Trophoblast cell (in vitro differentiated cells and primary cell): ENCODE data around the gene SLC37A1.

Experiments used
- DNase-seq, 2 donors: peaks; one replicate each; pipeline ENCODE4 v3.0.0-alpha.2; 2016
- H2AFZ ChIP-seq: 2 replicates; pipeline ENCODE4 v1.6.1; 2013; ENCODE audit warnings: low read length, moderate library complexity, mild to moderate bottlenecking; ENCODE audit not compliant: insufficient read depth, poor library complexity
- H2AK5ac ChIP-seq: 2 replicates; pipeline ENCODE4 v1.6.1; 2013; ENCODE audit warnings: mild to moderate bottlenecking, low read length
- H2BK120ac ChIP-seq: 2 replicates; pipeline ENCODE4 v1.6.1; 2013; ENCODE audit warnings: low read length, mild to moderate bottlenecking, moderate library complexity; ENCODE audit not compliant: insufficient read depth, poor library complexity
- H2BK12ac ChIP-seq: 2 replicates; pipeline ENCODE4 v1.6.1; 2013; ENCODE audit warnings: mild to moderate bottlenecking, low read length, moderate library complexity
- H2BK5ac ChIP-seq: 2 replicates; pipeline ENCODE4 v1.6.1; 2013; ENCODE audit warnings: low read length, low read depth, moderate library complexity, mild to moderate bottlenecking; ENCODE audit not compliant: poor library complexity
- H3K14ac ChIP-seq: 2 replicates; pipeline ENCODE4 v1.6.1; 2013; ENCODE audit warnings: mild to moderate bottlenecking, low read length
- H3K18ac ChIP-seq: 2 replicates; pipeline ENCODE4 v1.6.1; 2013; ENCODE audit warnings: mild to moderate bottlenecking, low read length
- H3K23ac ChIP-seq: 2 replicates; pipeline ENCODE4 v1.6.1; 2013; ENCODE audit warnings: low read length
- H3K27ac ChIP-seq: 2 replicates; pipeline ENCODE4 v1.5.1; 2013; ENCODE audit warnings: low read depth, mild to moderate bottlenecking, inconsistent platforms, low read length, moderate library complexity
- H3K27me3 ChIP-seq: 2 replicates; pipeline ENCODE4 v1.6.1; 2013; ENCODE audit warnings: inconsistent platforms, mild to moderate bottlenecking, low read length, moderate library complexity; ENCODE audit not compliant: insufficient read depth
- H3K36me3 ChIP-seq, 2 experiments: 1 replicate in 1 of 2; 2 replicates in 1 of 2; pipeline ENCODE4 v1.6.1; 2013; ENCODE audit warnings: low read length in 2 of 2, mild to moderate bottlenecking in 2 of 2, moderate library complexity in 1 of 2; ENCODE audit not compliant: insufficient read depth in 2 of 2, control insufficient read depth in 1 of 2
- H3K4ac ChIP-seq: 2 replicates; pipeline ENCODE4 v1.6.1; 2013; ENCODE audit warnings: low read depth, mild to moderate bottlenecking, low read length, moderate library complexity
- H3K4me1 ChIP-seq, 2 experiments: 1 replicate in 1 of 2; 2 replicates in 1 of 2; pipeline ENCODE4 v1.6.1; 2013; ENCODE audit warnings: low read length in 2 of 2, mild to moderate bottlenecking in 2 of 2, moderate library complexity in 1 of 2; ENCODE audit not compliant: insufficient read depth in 2 of 2, control insufficient read depth in 1 of 2
- H3K4me2 ChIP-seq: 2 replicates; pipeline ENCODE4 v1.6.1; 2013; ENCODE audit warnings: inconsistent platforms, mild to moderate bottlenecking, low read length, moderate library complexity
- H3K4me3 ChIP-seq: 2 replicates; pipeline ENCODE4 v1.5.1; 2013; ENCODE audit warnings: mild to moderate bottlenecking, low read depth, low read length, inconsistent platforms
- H3K79me1 ChIP-seq: one replicate; pipeline ENCODE4 v1.6.1; 2013; ENCODE audit warnings: low read length
- H3K79me2 ChIP-seq: 2 replicates; pipeline ENCODE4 v1.6.1; 2013; ENCODE audit warnings: low read length, mild to moderate bottlenecking; ENCODE audit not compliant: control insufficient read depth, insufficient read depth, poor library complexity
- H3K9ac ChIP-seq: 2 replicates; pipeline ENCODE4 v1.6.1; 2013; ENCODE audit warnings: mild to moderate bottlenecking, low read length
- H3K9me3 ChIP-seq: 2 replicates; pipeline ENCODE4 v1.6.1; 2013; ENCODE audit warnings: low read depth, mild to moderate bottlenecking, control low read depth, inconsistent platforms, low read length; ENCODE audit not compliant: insufficient read depth
- H4K12ac ChIP-seq: 2 replicates; pipeline ENCODE4 v1.6.1; 2013; ENCODE audit warnings: low read depth, mild to moderate bottlenecking, low read length, moderate library complexity
- H4K8ac ChIP-seq: 2 replicates; pipeline ENCODE4 v1.6.1; 2013; ENCODE audit warnings: low read depth, mild to moderate bottlenecking, low read length, moderate library complexity
- H4K91ac ChIP-seq: one replicate; pipeline ENCODE4 v1.6.1; 2013; ENCODE audit warnings: low read depth, mild to moderate bottlenecking, low read length, moderate library complexity
- WGBS: extraction: QIAGEN DNeasy Blood & Tissue Kit; methylation state at CpG from one replicate; pipeline ENCODE4 v1.1.7; 2013; ENCODE audit warnings: missing lambda C conversion rate; ENCODE audit not compliant: insufficient read length, insufficient coverage; ENCODE audit errors: extremely low coverage; 5-methylcytosine and 5-hydroxymethylcytosine counted together

The SLC37A1 gene

DNA sequence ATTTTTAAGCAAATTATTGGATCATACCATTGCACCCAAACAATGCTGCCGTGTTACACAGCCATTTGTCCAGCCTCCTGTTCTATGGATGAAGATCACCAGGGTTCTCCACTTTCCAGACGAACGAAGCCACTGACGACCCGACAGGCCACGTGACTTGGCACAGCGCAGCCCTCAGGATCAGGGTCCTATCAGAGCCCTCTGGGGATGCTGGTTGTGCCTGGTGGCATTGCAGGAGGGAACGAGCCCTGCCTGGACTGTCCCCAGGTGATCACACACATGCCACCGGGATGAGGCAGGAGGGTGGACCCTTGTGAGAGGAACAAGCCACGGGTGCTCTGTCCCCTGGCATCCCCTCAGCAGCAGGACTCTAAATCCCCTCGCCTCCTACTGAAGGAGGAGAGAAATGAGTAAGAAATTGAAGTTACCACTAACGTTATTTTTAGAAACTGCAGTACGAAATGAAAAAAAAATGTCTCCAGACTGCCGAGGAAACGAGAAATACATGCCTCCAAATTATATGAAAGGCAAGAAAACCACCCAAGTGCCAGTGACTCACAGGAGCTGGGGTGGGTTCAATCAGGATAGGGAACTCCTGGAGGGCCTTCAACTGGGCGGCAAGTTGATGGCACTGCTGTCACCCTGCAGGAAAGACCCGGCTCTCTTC lies 81.1 kb downstream of the SLC37A1 start:
- Histone ChIP-seq H2BK5ac (no peak overlapping the region), H3K79me2 (no peaks in the 10 kb centered on the region), H3K18ac (no peak overlapping the region), H4K8ac (no peak overlapping the region), H3K4me3 (peak overlapping the region; percentile 11), H3K4me1 (peaks cover 0 to 5% of the 10 kb centered on the region in 2 experiments), H3K9me3 (peaks cover 15% of the 10 kb centered on the region), H3K79me1 (peaks cover 2% of the 10 kb centered on the region), H4K91ac (no peak overlapping the region), H4K12ac (no peak overlapping the region), H3K4me2 (no peak overlapping the region), H2AFZ (no peak overlapping the region), H3K27ac (no peak overlapping the region), H3K4ac (no peak overlapping the region), H3K9ac (no peak overlapping the region), H3K36me3 (peaks cover 0 to 2% of the 10 kb centered on the region in 2 experiments), H2AK5ac (no peak overlapping the region), H3K23ac (no peak overlapping the region), H2BK12ac (no peak overlapping the region), H2BK120ac (no peak overlapping the region), H3K14ac (no peak overlapping the region), H3K27me3 (no peaks in the 10 kb centered on the region)
- WGBS, result no CpG with 5 or more reads among the region's 17 CpGs
- DNase-seq, result no peak

GRCh38 chr21:42595283-42596187 lies 81.9 kb downstream of the SLC37A1 start:
- Histone ChIP-seq H3K14ac (no peak overlapping the region), H3K4me3 (no peak overlapping the region), H2BK120ac (no peak overlapping the region), H3K4ac (no peak overlapping the region), H3K9ac (no peak overlapping the region), H3K27me3 (no peaks in the 10 kb centered on the region), H3K4me2 (no peak overlapping the region), H2AK5ac (no peak overlapping the region), H4K8ac (no peak overlapping the region), H4K12ac (no peak overlapping the region), H4K91ac (no peak overlapping the region), H3K4me1 (peaks cover 0 to 3% of the 10 kb centered on the region in 2 experiments), H3K79me2 (no peaks in the 10 kb centered on the region), H3K9me3 (peaks cover 15% of the 10 kb centered on the region), H2AFZ (no peak overlapping the region), H3K18ac (no peak overlapping the region), H3K79me1 (peaks cover 2% of the 10 kb centered on the region), H2BK5ac (no peak overlapping the region), H2BK12ac (no peak overlapping the region), H3K27ac (no peak overlapping the region), H3K23ac (no peak overlapping the region), H3K36me3 (peaks cover 0 to 2% of the 10 kb centered on the region in 2 experiments)
- DNase-seq, result no peak
- no CpG with 5 or more reads among the region's 25 CpGs for WGBS

DNA sequence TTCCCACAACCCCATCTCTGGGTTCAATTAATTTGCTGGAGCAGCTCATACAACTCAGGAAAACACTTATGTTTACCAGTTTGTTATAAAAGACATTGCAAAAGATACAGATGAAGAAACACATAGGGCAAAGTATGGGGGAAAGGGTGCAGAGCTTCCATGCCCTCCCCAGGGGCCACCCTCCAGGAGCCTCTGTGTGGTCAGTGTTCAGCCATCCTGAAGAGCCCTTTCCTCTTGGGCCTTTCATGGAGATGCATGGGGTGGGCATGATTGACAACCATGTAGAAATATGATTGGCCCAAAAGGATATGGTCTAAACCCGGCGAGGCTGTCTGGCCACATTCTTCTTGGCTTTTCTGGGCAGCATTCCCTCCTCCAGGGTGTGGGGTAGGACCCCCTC lies 83.0 kb downstream of the SLC37A1 start:
- H3K4me1 ChIP-seq, result peaks cover 0 to 2% of the 10 kb centered on the region in 2 experiments
- H3K4me3 ChIP-seq, result no peak overlapping the region
- H3K18ac ChIP-seq, result no peak overlapping the region
- H4K8ac ChIP-seq, result no peak overlapping the region
- no peak overlapping the region for H3K23ac ChIP-seq
- H3K4ac ChIP-seq, result no peak overlapping the region
- no peak overlapping the region for H2BK5ac ChIP-seq
- no peak overlapping the region for H3K9ac ChIP-seq
- no peaks in the 10 kb centered on the region for H3K36me3 ChIP-seq
- no peak overlapping the region for H2AK5ac ChIP-seq
- no peak overlapping the region for H4K12ac ChIP-seq
- DNase-seq, result no peak
- no peaks in the 10 kb centered on the region for H3K27me3 ChIP-seq
- no CpG with 5 or more reads among the region's 2 CpGs for WGBS
- no peak overlapping the region for H3K4me2 ChIP-seq
- no peak overlapping the region for H2AFZ ChIP-seq
- no peaks in the 10 kb centered on the region for H3K79me2 ChIP-seq
- no peak overlapping the region for H2BK120ac ChIP-seq
- peaks cover 2% of the 10 kb centered on the region for H3K79me1 ChIP-seq
- peaks cover 13% of the 10 kb centered on the region for H3K9me3 ChIP-seq
- no peak overlapping the region for H3K14ac ChIP-seq
- no peak overlapping the region for H2BK12ac ChIP-seq
- H3K27ac ChIP-seq, result no peak overlapping the region
- H4K91ac ChIP-seq, result no peak overlapping the region

- Histone ChIP-seq H3K14ac (no peak overlapping the region), H3K36me3 (no peaks in the 10 kb centered on the region), H3K4me3 (no peak overlapping the region), H2AFZ (no peak overlapping the region), H3K9ac (no peak overlapping the region), H4K12ac (no peak overlapping the region), H3K27ac (no peak overlapping the region), H4K91ac (no peak overlapping the region), H3K9me3 (peaks cover 13% of the 10 kb centered on the region), H3K4me2 (no peak overlapping the region), H3K18ac (no peak overlapping the region), H3K27me3 (no peaks in the 10 kb centered on the region), H2BK120ac (no peak overlapping the region), H3K79me2 (no peaks in the 10 kb centered on the region), H2BK12ac (no peak overlapping the region), H3K4me1 (peaks cover 0 to 2% of the 10 kb centered on the region in 2 experiments), H4K8ac (no peak overlapping the region), H2BK5ac (no peak overlapping the region), H3K79me1 (peaks cover 2% of the 10 kb centered on the region), H3K23ac (no peak overlapping the region), H3K4ac (no peak overlapping the region), H2AK5ac (no peak overlapping the region)
- no peak for DNase-seq
- no CpG with 5 or more reads among the region's 11 CpGs for WGBS
Measured at GRCh38 chr21:42597487-42598158, 84.0 kb downstream of the SLC37A1 start.
